ENCODE results near the gene GPR87.

GRCh38 chr3:151283387-151283786, 33.2 kb downstream of the GPR87 start:
- TF ChIP-seq CTCF (conservative IDR thresholded peaks at IDR 0.05) (no peak), EZH2 (IDR thresholded peaks at IDR 0.05; ENCODE audit: low read depth) (no peak)

Measured in PC-9 (cell line).